Measurements from ENCODE around the gene CEP192.

- TF ChIP-seq CTCF (conservative IDR thresholded peaks at IDR 0.05; ENCODE audit: low read length) (no peak), EZH2phosphoT487 (IDR thresholded peaks at IDR 0.05; ENCODE audit: borderline replicate concordance) (no peak)
Observed at GRCh38 chr18:13096232-13096631, 105.1 kb downstream of the CEP192 start.
